ENCODE data around the gene PITPNM3.

DNA sequence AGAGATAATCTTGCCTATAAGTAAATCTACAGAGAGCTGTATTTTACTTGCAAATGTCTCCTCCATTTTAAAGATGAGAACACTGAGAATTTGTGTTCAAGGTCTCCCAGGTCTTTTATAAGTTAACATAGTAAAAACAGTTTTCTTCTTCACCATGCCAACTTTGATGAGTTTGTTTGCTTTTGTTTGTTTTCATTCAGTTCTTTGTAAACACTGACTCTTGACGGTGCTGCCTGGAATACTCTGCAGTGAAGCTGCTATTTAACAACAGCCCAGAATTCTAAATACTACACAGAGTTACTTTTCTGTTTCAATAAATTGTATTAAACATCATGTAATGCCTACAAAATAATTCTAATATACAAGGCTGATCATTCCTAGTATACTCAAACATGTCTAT lies 41.4 kb upstream of the PITPNM3 start:
- TF ChIP-seq SMC3 (conservative IDR thresholded peaks at IDR 0.05; ENCODE audit: poor library complexity) (no peak), TAF1 (IDR thresholded peaks at IDR 0.05; ENCODE audit: low read depth) (no peak), POLR2AphosphoS5 (IDR thresholded peaks at IDR 0.05) (no peak)
- TF ChIP-seq, protein P1, sequence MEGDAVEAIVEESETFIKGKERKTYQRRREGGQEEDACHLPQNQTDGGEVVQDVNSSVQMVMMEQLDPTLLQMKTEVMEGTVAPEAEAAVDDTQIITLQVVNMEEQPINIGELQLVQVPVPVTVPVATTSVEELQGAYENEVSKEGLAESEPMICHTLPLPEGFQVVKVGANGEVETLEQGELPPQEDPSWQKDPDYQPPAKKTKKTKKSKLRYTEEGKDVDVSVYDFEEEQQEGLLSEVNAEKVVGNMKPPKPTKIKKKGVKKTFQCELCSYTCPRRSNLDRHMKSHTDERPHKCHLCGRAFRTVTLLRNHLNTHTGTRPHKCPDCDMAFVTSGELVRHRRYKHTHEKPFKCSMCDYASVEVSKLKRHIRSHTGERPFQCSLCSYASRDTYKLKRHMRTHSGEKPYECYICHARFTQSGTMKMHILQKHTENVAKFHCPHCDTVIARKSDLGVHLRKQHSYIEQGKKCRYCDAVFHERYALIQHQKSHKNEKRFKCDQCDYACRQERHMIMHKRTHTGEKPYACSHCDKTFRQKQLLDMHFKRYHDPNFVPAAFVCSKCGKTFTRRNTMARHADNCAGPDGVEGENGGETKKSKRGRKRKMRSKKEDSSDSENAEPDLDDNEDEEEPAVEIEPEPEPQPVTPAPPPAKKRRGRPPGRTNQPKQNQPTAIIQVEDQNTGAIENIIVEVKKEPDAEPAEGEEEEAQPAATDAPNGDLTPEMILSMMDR (IDR thresholded peaks at IDR 0.05; ENCODE audit: poor library complexity, severe bottlenecking) = no peak
